ENCODE data around the gene KIRREL2. TPM values are rescaled to one million over a fixed set of nuclear protein-coding genes. Genes with fewer than 3 reads are reported as not detected.

KIRREL2 gene
- total and polyA plus RNA-seq, 2 donors (not counting 1 experiment from before 2014, with no cell fraction given) = not detected

DNA sequence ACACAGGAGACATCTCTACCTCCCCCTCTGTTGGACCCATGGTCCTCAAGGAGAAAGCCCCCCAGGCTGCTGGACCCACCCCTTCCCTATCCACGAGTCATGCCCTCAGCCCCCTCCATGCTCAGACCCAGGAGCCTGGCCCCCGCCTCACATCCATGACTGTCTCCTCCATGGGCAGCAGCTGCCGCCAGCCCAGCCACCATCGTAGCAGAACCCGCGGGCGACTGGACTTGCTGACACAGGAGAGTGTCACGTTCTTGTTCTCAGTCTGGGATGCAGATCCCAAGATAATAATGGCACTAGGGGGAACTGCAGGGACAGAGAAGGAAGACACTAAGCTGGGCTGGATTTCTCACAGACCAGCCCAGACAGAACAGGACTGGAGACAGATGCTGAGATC lies 8.2 kb upstream of the KIRREL2 start:
- Histone ChIP-seq H3K4me2 (replicated peaks; ENCODE audit: low read depth, low read length, poor library complexity, severe bottlenecking) (no peak overlapping the region), H3K27me3 (replicated peaks in 1 of 4; ENCODE audit: control extremely low read depth in 1 of 4, control insufficient read depth in 3 of 4, insufficient read depth in 4 of 4, low read length in 3 of 4) (peaks cover 0 to 64% (median 26%) of the 10 kb centered on the region in 4 experiments), H3K79me2 (ENCODE audit: control insufficient read depth, insufficient read depth, low read length) (no peaks in the 10 kb centered on the region), H3K9me3 (ENCODE audit: control extremely low read depth in 1 of 3, control insufficient read depth in 2 of 3, insufficient read depth in 1 of 3, low read length in 2 of 3) (peaks cover 0 to 26% (median 0%) of the 10 kb centered on the region in 3 donors), H3K4me3 (ENCODE audit: control extremely low read depth in 1 of 5, extremely low read depth in 1 of 5, insufficient read depth in 1 of 5, low read depth in 2 of 5, low read length in 4 of 5) (no peak overlapping the region), H2AFZ (ENCODE audit: insufficient read depth, low read depth, low read length, poor library complexity, severe bottlenecking) (no peak overlapping the region), H4K20me1 (ENCODE audit: control insufficient read depth, insufficient read depth, low read length, poor library complexity, severe bottlenecking) (no peaks in the 10 kb centered on the region), H3K36me3 (replicated peaks in 1 of 2; ENCODE audit: control extremely low read depth in 1 of 2, control insufficient read depth in 1 of 2, extremely low read depth in 1 of 2, insufficient read depth in 2 of 2, low read length in 1 of 2) (no peaks in the 10 kb centered on the region), H3K27ac (ENCODE audit: low read length in 2 of 2) (no peak overlapping the region), H3K9ac (ENCODE audit: low read length) (no peak overlapping the region), H3K4me1 (ENCODE audit: control insufficient read depth in 2 of 2, insufficient read depth in 2 of 2, low read length in 2 of 2) (peaks cover 15 to 27% of the 10 kb centered on the region in 2 donors)
- CTCF ChIA-PET = no interaction called here
- POLR2A ChIA-PET = no interaction called here
- Mint-ChIP-seq H3K27ac (no peak overlapping the region), H3K27me3 (peaks cover 61% of the 10 kb centered on the region), H3K4me3 (no peak overlapping the region), H3K9me3 (ENCODE audit: insufficient read depth) (no peaks in the 10 kb centered on the region), H3K4me1 (peaks cover 19% of the 10 kb centered on the region)
- 73% methylated on average over 6 of the region's 8 CpGs for WGBS (ENCODE audit: insufficient coverage)
- DNase-seq = no peak
- no peak for ATAC-seq (ENCODE audit: low read depth)
- no peak for TF ChIP-seq EZH2 (IDR thresholded peaks at IDR 0.05; ENCODE audit: borderline replicate concordance, insufficient read depth, low read depth, low read length, poor library complexity, severe bottlenecking)
- TF ChIP-seq, protein P1, sequence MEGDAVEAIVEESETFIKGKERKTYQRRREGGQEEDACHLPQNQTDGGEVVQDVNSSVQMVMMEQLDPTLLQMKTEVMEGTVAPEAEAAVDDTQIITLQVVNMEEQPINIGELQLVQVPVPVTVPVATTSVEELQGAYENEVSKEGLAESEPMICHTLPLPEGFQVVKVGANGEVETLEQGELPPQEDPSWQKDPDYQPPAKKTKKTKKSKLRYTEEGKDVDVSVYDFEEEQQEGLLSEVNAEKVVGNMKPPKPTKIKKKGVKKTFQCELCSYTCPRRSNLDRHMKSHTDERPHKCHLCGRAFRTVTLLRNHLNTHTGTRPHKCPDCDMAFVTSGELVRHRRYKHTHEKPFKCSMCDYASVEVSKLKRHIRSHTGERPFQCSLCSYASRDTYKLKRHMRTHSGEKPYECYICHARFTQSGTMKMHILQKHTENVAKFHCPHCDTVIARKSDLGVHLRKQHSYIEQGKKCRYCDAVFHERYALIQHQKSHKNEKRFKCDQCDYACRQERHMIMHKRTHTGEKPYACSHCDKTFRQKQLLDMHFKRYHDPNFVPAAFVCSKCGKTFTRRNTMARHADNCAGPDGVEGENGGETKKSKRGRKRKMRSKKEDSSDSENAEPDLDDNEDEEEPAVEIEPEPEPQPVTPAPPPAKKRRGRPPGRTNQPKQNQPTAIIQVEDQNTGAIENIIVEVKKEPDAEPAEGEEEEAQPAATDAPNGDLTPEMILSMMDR (IDR thresholded peaks at IDR 0.05) = no peak
- intact Hi-C loops (cut with micrococcal nuclease) = no loop called here

DNA sequence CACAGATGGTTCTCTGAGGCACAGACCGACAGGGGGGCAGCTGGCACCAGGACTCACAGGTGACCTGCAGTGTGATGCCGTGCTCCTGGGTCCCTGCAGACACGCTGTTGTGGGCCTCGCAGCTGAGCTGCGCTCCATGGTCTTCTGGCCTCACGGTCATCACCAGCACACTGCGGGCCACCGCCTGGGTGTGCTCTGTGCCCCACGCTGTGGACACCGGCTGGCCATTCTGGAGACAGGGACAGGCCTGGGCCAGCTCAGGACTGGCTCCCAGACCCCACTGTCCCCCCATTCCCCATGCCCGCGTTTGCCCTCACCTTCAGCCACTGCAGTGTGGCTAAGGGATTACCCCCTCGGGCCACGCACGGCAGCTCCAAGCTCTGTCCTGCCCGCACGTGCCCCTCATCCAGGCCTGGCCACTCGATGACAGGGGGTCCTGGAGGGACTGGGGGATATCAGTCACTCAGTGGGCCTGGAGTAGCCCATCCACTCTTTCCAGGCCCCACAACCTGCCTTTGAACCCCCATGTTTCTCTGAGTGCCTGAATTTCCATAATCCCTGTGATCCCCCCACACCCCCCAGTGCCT lies 7.7 kb upstream of the KIRREL2 start:
- CTCF ChIA-PET = no interaction called here

More for the DNA sequence above, 7.7 kb upstream of the KIRREL2 start:
- Mint-ChIP-seq H3K4me3 (no peak overlapping the region), H3K27me3 (peaks cover 58% of the 10 kb centered on the region), H3K4me1 (peaks cover 19% of the 10 kb centered on the region), H3K27ac (no peak overlapping the region), H3K9me3 (ENCODE audit: insufficient read depth) (no peaks in the 10 kb centered on the region)
- Histone ChIP-seq H3K27me3 (replicated peaks in 1 of 4; ENCODE audit: control extremely low read depth in 1 of 4, control insufficient read depth in 3 of 4, insufficient read depth in 4 of 4, low read length in 3 of 4) (peaks cover 0 to 58% (median 21%) of the 10 kb centered on the region in 4 experiments), H3K9me3 (ENCODE audit: control extremely low read depth in 1 of 3, control insufficient read depth in 2 of 3, insufficient read depth in 1 of 3, low read length in 2 of 3) (peaks cover 0 to 20% (median 0%) of the 10 kb centered on the region in 3 donors), H3K4me3 (ENCODE audit: control extremely low read depth in 1 of 5, extremely low read depth in 1 of 5, insufficient read depth in 1 of 5, low read depth in 2 of 5, low read length in 4 of 5) (no peak overlapping the region), H3K9ac (ENCODE audit: low read length) (no peak overlapping the region), H3K36me3 (replicated peaks in 1 of 2; ENCODE audit: control extremely low read depth in 1 of 2, control insufficient read depth in 1 of 2, extremely low read depth in 1 of 2, insufficient read depth in 2 of 2, low read length in 1 of 2) (no peaks in the 10 kb centered on the region), H4K20me1 (ENCODE audit: control insufficient read depth, insufficient read depth, low read length, poor library complexity, severe bottlenecking) (no peaks in the 10 kb centered on the region), H3K27ac (ENCODE audit: low read length in 2 of 2) (no peak overlapping the region), H3K4me2 (replicated peaks; ENCODE audit: low read depth, low read length, poor library complexity, severe bottlenecking) (no peak overlapping the region), H2AFZ (ENCODE audit: insufficient read depth, low read depth, low read length, poor library complexity, severe bottlenecking) (no peak overlapping the region), H3K4me1 (ENCODE audit: control insufficient read depth in 2 of 2, insufficient read depth in 2 of 2, low read length in 2 of 2) (peaks cover 15 to 22% of the 10 kb centered on the region in 2 donors), H3K79me2 (ENCODE audit: control insufficient read depth, insufficient read depth, low read length) (no peaks in the 10 kb centered on the region)
- WGBS (ENCODE audit: insufficient coverage) = 96% methylated on average over 11 of the region's 18 CpGs
- DNase-seq (no peak), ATAC-seq (ENCODE audit: low read depth) (no peak)
- POLR2A ChIA-PET = no interaction called here
- TF ChIP-seq, protein P1 (IDR thresholded peaks at IDR 0.05) = no peak
- no peak for TF ChIP-seq EZH2 (IDR thresholded peaks at IDR 0.05; ENCODE audit: borderline replicate concordance, insufficient read depth, low read depth, low read length, poor library complexity, severe bottlenecking)
- intact Hi-C loops (cut with micrococcal nuclease) = no loop called here

All from B cell (primary cell).